SK-N-SH (cell line): ENCODE data around the gene PGS1. TPM values are rescaled to one million over a fixed set of nuclear protein-coding genes. Genes with fewer than 3 reads are reported as not detected.

Experiments used
- CTCF ChIA-PET: fragments of 300-600, 350-600 bp; formaldehyde crosslinking; extraction: SDS; loops from one replicate; lab custom pipeline; 2021; lab: Yijun Ruan, JAX
- POLR2A ChIA-PET: fragments of 350-600 bp; sonication (Branson Sonifier 250); formaldehyde crosslinking; extraction: SDS; loops from one replicate; lab custom pipeline; 2020; ENCODE audit warnings: antibody characterized with exemption, inconsistent platforms; lab: Yijun Ruan, JAX
- DNase-seq: peaks from one replicate; pipeline ENCODE4 v3.0.0; 2012
- H2AFZ ChIP-seq: fragments of 200-600 bp; sonication (generic); 2 replicates; pipeline ENCODE4 v1.8.1; 2016; ENCODE audit warnings: antibody characterized with exemption, mild to moderate bottlenecking, low read depth
- H3F3A ChIP-seq: fragments of 200-600 bp; sonication (generic); replicated peaks from 2 replicates; pipeline ENCODE3; 2016; ENCODE audit warnings: antibody characterized with exemption, mild to moderate bottlenecking; ENCODE audit not compliant: insufficient read depth
- H3K27ac ChIP-seq, 2 experiments: fragments of 200-500 bp in 1 of 2; fragments of 200-600 bp in 1 of 2; sonication (Bioruptor generic) in 1 of 2; sonication (generic), shearing (Covaris generic) in 1 of 2; 2 replicates each; pipeline versions ENCODE4 v1.5.1 to v1.6.1; 2014 to 2016; ENCODE audit warnings: low read depth in 2 of 2, inconsistent platforms in 1 of 2, low read length in 1 of 2, mild to moderate bottlenecking in 1 of 2, mixed read lengths in 1 of 2
- H3K27me3 ChIP-seq: fragments of 200-600 bp; sonication (generic), shearing (Covaris generic); 2 replicates; pipeline ENCODE4 v1.6.1; 2016; ENCODE audit warnings: mixed run types; ENCODE audit not compliant: insufficient read depth
- H3K36me3 ChIP-seq, 2 experiments: fragments of 200-500 bp in 1 of 2; fragments of 200-600 bp in 1 of 2; sonication (Bioruptor generic) in 1 of 2; sonication (generic) in 1 of 2; replicated peaks in 1 of 2; 2 replicates each; pipeline versions ENCODE3 to v1.5.1; 2014 to 2016; ENCODE audit warnings: low read length in 1 of 2, mild to moderate bottlenecking in 1 of 2; ENCODE audit not compliant: insufficient read depth in 2 of 2, control insufficient read depth in 1 of 2
- H3K4me1 ChIP-seq, 2 experiments: fragments of 200-500 bp in 1 of 2; fragments of 200-600 bp in 1 of 2; sonication (Bioruptor generic) in 1 of 2; sonication (generic), shearing (Covaris generic) in 1 of 2; 2 replicates each; pipeline versions ENCODE4 v1.5.1 to v1.6.1; 2014 to 2016; ENCODE audit warnings: low read depth in 1 of 2, low read length in 1 of 2, mixed run types in 1 of 2; ENCODE audit not compliant: insufficient read depth in 2 of 2, control insufficient read depth in 1 of 2
- H3K4me2 ChIP-seq: fragments of 200-600 bp; sonication (generic), shearing (Covaris generic); 2 replicates; pipeline ENCODE4 v1.6.1; 2017; ENCODE audit warnings: mixed run types
- H3K4me3 ChIP-seq, 2 experiments: fragments of 200-500 bp in 1 of 2; fragments of 200-600 bp in 1 of 2; sonication (Bioruptor generic) in 1 of 2; sonication (generic), shearing (Covaris generic) in 1 of 2; 2 replicates each; pipeline versions ENCODE4 v1.5.1 to v1.8.1; 2014 to 2016; ENCODE audit warnings: low read depth in 2 of 2, inconsistent platforms in 1 of 2, low read length in 1 of 2, mild to moderate bottlenecking in 1 of 2, mixed read lengths in 1 of 2, moderate library complexity in 1 of 2
- H3K79me2 ChIP-seq: fragments of 200-600 bp; sonication (generic); 2 replicates; pipeline ENCODE4 v1.8.1; 2017; ENCODE audit warnings: mild to moderate bottlenecking; ENCODE audit not compliant: insufficient read depth
- H3K9ac ChIP-seq: fragments of 200-600 bp; sonication (generic); 2 replicates; pipeline ENCODE4 v1.6.1; 2017; ENCODE audit warnings: mixed run types
- H3K9me2 ChIP-seq: fragments of 200-600 bp; sonication (generic); 2 replicates; pipeline ENCODE4 v1.6.1; 2017; ENCODE audit warnings: mixed run types
- H3K9me3 ChIP-seq: fragments of 200-600 bp; sonication (generic); 2 replicates; pipeline ENCODE4 v1.6.1; 2017; ENCODE audit warnings: mixed run types, mild to moderate bottlenecking, moderate library complexity
- H4K20me1 ChIP-seq: fragments of 200-600 bp; sonication (generic); 2 replicates; pipeline ENCODE4 v1.6.1; 2017; ENCODE audit warnings: mild to moderate bottlenecking, mixed run types; ENCODE audit not compliant: insufficient read depth
- MXI1 ChIP-seq: IDR thresholded peaks from 2 replicates; pipeline ENCODE4 v1.6.1; 2012; ENCODE audit warnings: mild to moderate bottlenecking, low read depth, low read length, improper control_type of control experiment
- NRF1 ChIP-seq: IDR thresholded peaks from 2 replicates; pipeline ENCODE4 v1.6.1; 2012; ENCODE audit warnings: low read depth, mild to moderate bottlenecking, low read length
- POLR2AphosphoS5 ChIP-seq: IDR thresholded peaks from 2 replicates; pipeline ENCODE4 v1.6.1; 2012; ENCODE audit warnings: low read depth, low read length
- TAF1 ChIP-seq: IDR thresholded peaks from 2 replicates; pipeline ENCODE4 v1.6.1; 2012; ENCODE audit warnings: low read depth, mild to moderate bottlenecking, low read length, moderate library complexity, borderline replicate concordance
- TEAD4 ChIP-seq: IDR thresholded peaks from 2 replicates; pipeline ENCODE4 v1.4.0; 2012; ENCODE audit warnings: mild to moderate bottlenecking, borderline replicate concordance; ENCODE audit not compliant: insufficient read depth
- WGBS: methylation state at CpG from one replicate; pipeline ENCODE4 v1.1.6; 2017; ENCODE audit warnings: low lambda C conversion rate; 5-methylcytosine and 5-hydroxymethylcytosine counted together
- polyA plus RNA-seq, 3 experiments: library from polyadenylated mRNA; depleted of rRNA; stranded (reverse); fragments of >200 nt; gene quantifications; 2 replicates each; pipeline ENCODE4 v1.2.3, GENCODE V29; 2012
- TF ChIP-seq, protein P1 (sequence below): fragments of 200-600 bp; sonication (generic); IDR thresholded peaks from 2 replicates; pipeline ENCODE4 v1.6.1; 2017; ENCODE audit warnings: antibody characterized with exemption, mild to moderate bottlenecking, moderate library complexity
- TF ChIP-seq, protein P2 (sequence below): IDR thresholded peaks from 2 replicates; pipeline ENCODE4 v1.6.1; 2012; ENCODE audit warnings: mild to moderate bottlenecking, low read depth, low read length, moderate library complexity
- TF ChIP-seq, protein P3 (sequence below): IDR thresholded peaks from 2 replicates; pipeline ENCODE4; 2012
- TF ChIP-seq, protein P4 (sequence below): fragments of 150-350 bp; IDR thresholded peaks from 2 replicates; pipeline ENCODE4 v1.6.1; 2016; ENCODE audit warnings: mild to moderate bottlenecking, low read depth, low read length

The PGS1 gene
- polyA plus RNA-seq, 1 of the 3 experiments (the other 2 are of a cell fraction), result 88.4 TPM

DNA sequence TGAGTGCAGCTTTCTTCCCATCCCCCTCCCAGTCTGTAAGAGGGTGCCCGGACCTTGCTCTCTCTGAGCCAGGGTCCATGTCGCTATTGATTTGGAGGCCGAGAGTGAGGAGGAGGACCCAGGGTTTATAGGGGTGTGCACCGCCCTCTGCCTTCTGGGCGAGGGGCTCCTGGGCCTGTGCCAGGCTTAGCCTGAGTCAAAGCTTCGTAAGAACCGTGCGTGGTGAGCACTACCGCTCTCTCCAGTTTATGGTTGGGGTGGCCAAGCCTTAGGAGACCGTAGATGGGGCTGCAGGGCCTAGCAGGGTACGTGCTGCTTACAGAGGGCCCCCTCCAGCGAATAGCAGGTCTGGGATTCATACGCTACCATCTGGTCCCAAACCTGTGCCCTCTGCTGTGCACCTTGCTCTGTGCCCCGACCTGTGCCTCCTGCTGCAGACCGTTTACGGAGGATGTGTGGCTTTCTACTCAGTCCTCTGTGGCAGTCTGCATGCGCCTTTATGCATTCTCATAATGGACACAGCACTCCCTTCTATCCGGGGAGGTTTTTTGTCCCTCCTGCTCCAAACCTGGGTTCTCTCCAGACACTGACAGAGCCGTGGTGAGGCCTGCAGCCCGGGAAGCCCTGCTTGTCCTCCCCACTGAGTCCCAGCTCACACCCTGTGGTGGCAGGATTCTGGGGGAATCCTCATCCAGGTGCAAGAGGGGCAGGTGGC lies 54.7 kb downstream of the PGS1 start:
- ChIA-PET CTCF (interaction anchor here (0.9 to 6.8 kb wide), 3 partner anchors 11 to 72 kb away, joined by 3 to 54 read pairs (median 3); no protein-coding TSS in a partner anchor), POLR2A (interaction anchor here (0.6 to 1.2 kb wide), 2 partner anchors 9 to 256 kb away, joined by 4 to 5 read pairs; no protein-coding TSS in a partner anchor)
- Histone ChIP-seq H2AFZ (no peak overlapping the region), H3K4me2 (no peak overlapping the region), H3K9me3 (no peaks in the 10 kb centered on the region), H4K20me1 (no peaks in the 10 kb centered on the region), H3K4me1 (peaks cover 0 to 13% of the 10 kb centered on the region in 2 experiments; a peak in 1 of 4 replicates), H3K9me2 (no peaks in the 10 kb centered on the region), H3K4me3 (no peak overlapping the region), H3K27ac (no peak overlapping the region), H3K27me3 (no peaks in the 10 kb centered on the region), H3F3A (no peaks in the 10 kb centered on the region), H3K79me2 (no peaks in the 10 kb centered on the region), H3K36me3 (peaks cover 3 to 19% of the 10 kb centered on the region in 2 experiments), H3K9ac (no peak overlapping the region)
- no peak for TF ChIP-seq TAF1
- no peak for TF ChIP-seq MXI1
- TF ChIP-seq POLR2AphosphoS5, result no peak
- DNase-seq, result no peak
- 85% methylated on average over 19 of the region's 20 CpGs for WGBS

DNA sequence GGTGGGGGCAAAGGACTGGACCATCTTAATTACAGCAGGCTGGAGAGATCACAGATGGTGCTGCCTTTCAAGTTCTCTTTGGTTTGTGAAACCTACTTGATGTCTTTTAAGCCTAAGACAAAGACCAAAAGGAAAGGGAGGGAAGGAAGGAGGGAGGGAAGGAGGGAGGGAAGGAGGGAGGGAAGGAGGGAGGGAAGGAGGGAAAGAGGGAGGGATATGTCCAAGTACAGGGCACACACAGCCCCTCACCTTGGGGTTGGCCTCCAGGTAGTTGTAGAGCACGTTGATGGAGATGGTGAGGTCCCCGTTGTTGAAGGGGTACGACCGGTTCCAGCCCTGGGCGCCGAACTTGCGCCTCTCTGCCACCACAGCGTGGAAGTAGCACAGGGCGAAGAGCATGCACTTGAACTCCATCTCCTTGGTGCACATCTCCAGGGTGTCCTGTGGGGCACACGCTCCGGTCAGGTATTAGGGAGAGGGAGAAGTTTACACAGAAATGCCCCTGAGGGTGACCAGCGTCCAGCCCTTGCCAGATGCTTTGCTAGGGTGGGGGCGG lies 55.4 kb downstream of the PGS1 start:
- WGBS, result 87% methylated on average over 12 of the region's 13 CpGs
- CTCF ChIA-PET, result interaction anchor here (0.9 to 6.8 kb wide), 2 partner anchors 12 to 18 kb away, joined by 3 to 54 read pairs; no protein-coding TSS in a partner anchor
- TF ChIP-seq, protein P1, sequence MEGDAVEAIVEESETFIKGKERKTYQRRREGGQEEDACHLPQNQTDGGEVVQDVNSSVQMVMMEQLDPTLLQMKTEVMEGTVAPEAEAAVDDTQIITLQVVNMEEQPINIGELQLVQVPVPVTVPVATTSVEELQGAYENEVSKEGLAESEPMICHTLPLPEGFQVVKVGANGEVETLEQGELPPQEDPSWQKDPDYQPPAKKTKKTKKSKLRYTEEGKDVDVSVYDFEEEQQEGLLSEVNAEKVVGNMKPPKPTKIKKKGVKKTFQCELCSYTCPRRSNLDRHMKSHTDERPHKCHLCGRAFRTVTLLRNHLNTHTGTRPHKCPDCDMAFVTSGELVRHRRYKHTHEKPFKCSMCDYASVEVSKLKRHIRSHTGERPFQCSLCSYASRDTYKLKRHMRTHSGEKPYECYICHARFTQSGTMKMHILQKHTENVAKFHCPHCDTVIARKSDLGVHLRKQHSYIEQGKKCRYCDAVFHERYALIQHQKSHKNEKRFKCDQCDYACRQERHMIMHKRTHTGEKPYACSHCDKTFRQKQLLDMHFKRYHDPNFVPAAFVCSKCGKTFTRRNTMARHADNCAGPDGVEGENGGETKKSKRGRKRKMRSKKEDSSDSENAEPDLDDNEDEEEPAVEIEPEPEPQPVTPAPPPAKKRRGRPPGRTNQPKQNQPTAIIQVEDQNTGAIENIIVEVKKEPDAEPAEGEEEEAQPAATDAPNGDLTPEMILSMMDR, result no peak
- TF ChIP-seq POLR2AphosphoS5 (no peak), TEAD4 (no peak), NRF1 (no peak)
- TF ChIP-seq, protein P2, sequence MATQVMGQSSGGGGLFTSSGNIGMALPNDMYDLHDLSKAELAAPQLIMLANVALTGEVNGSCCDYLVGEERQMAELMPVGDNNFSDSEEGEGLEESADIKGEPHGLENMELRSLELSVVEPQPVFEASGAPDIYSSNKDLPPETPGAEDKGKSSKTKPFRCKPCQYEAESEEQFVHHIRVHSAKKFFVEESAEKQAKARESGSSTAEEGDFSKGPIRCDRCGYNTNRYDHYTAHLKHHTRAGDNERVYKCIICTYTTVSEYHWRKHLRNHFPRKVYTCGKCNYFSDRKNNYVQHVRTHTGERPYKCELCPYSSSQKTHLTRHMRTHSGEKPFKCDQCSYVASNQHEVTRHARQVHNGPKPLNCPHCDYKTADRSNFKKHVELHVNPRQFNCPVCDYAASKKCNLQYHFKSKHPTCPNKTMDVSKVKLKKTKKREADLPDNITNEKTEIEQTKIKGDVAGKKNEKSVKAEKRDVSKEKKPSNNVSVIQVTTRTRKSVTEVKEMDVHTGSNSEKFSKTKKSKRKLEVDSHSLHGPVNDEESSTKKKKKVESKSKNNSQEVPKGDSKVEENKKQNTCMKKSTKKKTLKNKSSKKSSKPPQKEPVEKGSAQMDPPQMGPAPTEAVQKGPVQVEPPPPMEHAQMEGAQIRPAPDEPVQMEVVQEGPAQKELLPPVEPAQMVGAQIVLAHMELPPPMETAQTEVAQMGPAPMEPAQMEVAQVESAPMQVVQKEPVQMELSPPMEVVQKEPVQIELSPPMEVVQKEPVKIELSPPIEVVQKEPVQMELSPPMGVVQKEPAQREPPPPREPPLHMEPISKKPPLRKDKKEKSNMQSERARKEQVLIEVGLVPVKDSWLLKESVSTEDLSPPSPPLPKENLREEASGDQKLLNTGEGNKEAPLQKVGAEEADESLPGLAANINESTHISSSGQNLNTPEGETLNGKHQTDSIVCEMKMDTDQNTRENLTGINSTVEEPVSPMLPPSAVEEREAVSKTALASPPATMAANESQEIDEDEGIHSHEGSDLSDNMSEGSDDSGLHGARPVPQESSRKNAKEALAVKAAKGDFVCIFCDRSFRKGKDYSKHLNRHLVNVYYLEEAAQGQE, result no peak
- TF ChIP-seq, protein P3, sequence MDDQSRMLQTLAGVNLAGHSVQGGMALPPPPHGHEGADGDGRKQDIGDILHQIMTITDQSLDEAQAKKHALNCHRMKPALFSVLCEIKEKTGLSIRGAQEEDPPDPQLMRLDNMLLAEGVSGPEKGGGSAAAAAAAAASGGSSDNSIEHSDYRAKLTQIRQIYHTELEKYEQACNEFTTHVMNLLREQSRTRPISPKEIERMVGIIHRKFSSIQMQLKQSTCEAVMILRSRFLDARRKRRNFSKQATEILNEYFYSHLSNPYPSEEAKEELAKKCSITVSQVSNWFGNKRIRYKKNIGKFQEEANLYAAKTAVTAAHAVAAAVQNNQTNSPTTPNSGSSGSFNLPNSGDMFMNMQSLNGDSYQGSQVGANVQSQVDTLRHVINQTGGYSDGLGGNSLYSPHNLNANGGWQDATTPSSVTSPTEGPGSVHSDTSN, result no peak
- TF ChIP-seq, protein P4, sequence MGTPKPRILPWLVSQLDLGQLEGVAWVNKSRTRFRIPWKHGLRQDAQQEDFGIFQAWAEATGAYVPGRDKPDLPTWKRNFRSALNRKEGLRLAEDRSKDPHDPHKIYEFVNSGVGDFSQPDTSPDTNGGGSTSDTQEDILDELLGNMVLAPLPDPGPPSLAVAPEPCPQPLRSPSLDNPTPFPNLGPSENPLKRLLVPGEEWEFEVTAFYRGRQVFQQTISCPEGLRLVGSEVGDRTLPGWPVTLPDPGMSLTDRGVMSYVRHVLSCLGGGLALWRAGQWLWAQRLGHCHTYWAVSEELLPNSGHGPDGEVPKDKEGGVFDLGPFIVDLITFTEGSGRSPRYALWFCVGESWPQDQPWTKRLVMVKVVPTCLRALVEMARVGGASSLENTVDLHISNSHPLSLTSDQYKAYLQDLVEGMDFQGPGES, result no peak

More for the DNA sequence above, 55.4 kb downstream of the PGS1 start:
- Histone ChIP-seq H2AFZ (no peak overlapping the region), H3K9me2 (no peaks in the 10 kb centered on the region), H3K27me3 (no peaks in the 10 kb centered on the region), H3K4me1 (peaks cover 0 to 13% of the 10 kb centered on the region in 2 experiments; a peak in 1 of 4 replicates), H3K27ac (no peak overlapping the region), H4K20me1 (no peaks in the 10 kb centered on the region), H3K4me2 (no peak overlapping the region), H3K9me3 (no peaks in the 10 kb centered on the region), H3K36me3 (peaks cover 3 to 14% of the 10 kb centered on the region in 2 experiments), H3K9ac (no peak overlapping the region), H3K4me3 (no peak overlapping the region), H3K79me2 (no peaks in the 10 kb centered on the region), H3F3A (no peaks in the 10 kb centered on the region)
- POLR2A ChIA-PET, result no interaction called here
- no peak for DNase-seq
